Glomerular endothelial cell (primary cell): ENCODE results near the gene LTO1. TPM values are rescaled to one million over a fixed set of nuclear protein-coding genes. Genes with fewer than 3 reads are reported as not detected.

Experiments used
- DNase-seq: peaks from one replicate; pipeline ENCODE4 v3.0.0-alpha.2; 2011; ENCODE audit warnings: low read depth, low spot score; ENCODE audit errors: extremely low read depth
- total RNA-seq: library from RNA; depleted of rRNA; stranded (reverse); fragments of >200 nt; gene quantifications from 2 replicates; pipeline ENCODE4 v1.2.3, GENCODE V29; 2015

The LTO1 gene
- total RNA-seq, 1 donor from 2014 or later = 18.1 TPM

DNA sequence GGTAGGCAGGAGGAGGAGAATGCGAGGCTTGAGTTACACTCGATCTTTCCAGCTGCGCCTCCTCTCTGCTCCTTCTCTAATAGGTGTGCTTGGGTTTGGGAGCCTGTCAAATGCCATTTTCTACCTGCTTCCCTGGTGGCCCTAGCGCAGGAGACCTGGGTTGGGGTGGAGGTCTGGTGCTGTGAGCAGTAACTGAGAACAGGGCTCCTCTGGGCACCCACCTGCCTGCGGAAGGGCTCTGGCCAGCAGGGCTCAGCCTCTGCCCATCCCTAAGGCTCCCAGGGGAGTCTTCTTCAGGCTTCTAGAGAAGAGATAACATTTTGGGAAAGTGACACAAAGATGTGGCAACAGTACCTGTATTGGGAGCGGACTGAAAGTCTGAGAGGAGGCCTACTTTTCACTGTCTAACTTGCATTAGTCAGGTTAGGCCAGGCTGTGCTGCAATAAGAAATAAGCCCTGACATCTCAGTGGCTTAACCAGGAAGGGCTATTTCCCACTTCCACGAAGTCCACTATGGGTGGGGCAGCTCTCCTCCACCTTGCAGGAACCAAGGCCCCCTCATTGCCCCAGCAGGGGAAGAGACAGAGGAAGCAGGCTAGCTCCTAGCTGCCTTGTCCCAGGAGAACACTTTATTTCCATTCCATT lies 7.7 kb upstream of the LTO1 start:
- no peak for DNase-seq

DNA sequence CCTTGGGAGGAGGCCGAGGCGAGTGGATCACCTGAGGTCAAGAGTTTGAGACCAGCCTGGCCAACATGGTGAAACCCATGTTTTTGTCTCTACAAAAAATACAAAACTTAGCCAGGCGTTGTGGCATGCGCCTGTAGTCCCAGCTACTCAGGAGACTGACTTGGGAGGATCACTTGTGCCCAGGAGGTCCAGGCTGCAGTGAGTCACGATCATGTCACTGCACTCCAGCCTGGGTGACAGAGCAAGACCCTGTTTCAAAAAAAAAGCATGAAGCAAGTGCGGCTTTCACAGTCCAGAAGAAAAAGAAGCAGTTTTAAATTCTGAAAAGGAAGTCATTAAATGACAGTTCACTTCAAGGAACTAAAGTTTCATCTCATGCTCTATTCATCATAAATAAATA lies 7.1 kb upstream of the LTO1 start:
- no peak for DNase-seq

DNA sequence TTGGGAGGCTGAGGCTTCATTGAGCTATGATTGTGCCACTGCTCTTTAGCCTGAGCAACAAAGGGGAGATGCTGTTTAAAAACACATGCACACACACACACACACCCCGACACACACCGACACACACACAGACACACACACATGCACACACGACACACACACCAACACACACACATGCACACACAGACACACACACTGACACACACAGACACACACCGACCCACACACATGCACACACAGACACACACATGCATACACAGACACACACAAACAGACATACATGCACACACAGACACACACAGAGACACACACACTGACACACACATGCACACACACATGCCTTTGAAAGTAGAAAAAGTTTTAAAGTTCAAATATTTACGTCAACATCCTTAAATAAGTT lies 5.5 kb upstream of the LTO1 start:
- no peak for DNase-seq

DNA sequence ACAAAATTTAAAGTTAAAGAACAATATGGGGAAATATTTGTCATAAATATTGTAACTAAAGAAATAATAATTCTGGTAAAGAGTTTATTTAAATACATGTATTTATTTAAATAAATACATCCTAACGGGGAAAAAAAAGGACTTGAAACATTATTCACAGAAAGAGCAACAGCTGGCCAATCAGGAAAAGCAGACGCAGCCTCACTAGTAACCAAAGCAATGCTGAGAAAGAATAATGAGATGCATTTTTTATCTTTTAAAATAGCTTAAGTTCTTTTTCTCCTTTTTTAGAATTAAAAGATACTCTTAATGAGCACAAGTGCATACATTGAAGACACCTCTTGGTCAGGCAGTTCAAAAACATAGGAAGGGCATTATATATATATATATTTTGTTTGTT lies 2.6 kb upstream of the LTO1 start:
- DNase-seq = no peak

DNA sequence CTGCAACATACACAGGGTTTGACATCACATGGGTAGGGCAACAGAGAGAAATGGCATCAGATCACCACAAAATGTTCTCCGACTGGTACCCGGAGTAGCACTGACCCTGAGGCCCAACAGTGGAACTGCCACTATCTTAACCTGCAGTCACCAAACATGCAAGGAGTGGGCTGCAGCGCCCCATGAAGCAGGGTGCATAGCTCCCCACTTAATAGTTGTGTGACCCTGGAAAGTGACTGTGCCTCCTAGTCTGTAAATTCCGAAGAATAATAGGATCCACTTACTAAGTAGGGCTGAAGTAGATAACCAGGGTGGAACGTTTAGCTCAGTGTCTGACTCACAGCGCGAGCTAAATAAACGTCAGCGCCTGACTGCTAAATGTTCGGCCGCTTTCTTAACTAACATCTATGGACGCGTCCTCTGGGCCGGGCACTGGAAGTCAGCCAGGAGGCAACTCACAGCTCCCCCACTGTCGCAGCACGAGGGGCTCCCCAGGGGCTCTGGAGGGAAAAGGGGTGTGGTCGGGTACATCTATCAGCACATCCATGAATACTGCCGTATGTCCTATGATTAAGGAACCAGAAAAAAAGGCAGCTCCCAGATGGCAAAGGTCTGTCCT lies 777 bp downstream of the LTO1 start:
- DNase-seq = no peak

DNA sequence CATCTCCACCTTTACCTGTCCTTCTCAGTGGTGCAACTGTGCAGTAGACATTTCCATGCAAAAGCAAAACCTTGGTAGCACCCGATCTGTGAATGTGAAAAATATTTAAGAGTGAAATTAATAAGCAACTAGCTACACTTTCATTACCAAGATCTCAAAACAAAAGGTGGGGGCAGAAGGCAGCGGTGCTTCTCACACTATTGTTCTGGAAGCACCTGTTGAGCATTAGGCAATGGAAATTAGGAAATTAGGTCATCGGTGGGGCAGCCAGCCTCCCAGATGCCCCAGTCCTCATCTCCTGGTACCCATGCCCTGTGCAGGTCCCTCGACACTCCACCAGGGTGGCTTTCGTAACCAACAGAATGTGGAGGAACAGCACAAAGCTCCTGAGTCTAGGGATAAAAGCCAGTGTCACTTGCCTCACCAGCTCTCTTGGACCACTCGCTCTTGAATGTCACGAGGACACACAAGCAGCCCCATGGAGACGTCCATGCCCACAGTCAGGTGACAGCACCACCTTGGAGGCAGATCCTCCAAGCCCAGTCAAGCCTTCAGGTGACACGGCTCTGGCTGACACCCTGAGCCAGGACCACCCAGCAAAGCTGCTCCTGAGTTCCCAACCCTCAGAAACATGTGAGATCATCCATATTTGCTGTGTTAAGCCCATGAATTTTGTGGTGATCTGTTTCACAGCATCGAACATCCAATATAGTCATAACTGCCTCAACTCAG lies 3.3 kb downstream of the LTO1 start:
- DNase-seq = no peak

DNA sequence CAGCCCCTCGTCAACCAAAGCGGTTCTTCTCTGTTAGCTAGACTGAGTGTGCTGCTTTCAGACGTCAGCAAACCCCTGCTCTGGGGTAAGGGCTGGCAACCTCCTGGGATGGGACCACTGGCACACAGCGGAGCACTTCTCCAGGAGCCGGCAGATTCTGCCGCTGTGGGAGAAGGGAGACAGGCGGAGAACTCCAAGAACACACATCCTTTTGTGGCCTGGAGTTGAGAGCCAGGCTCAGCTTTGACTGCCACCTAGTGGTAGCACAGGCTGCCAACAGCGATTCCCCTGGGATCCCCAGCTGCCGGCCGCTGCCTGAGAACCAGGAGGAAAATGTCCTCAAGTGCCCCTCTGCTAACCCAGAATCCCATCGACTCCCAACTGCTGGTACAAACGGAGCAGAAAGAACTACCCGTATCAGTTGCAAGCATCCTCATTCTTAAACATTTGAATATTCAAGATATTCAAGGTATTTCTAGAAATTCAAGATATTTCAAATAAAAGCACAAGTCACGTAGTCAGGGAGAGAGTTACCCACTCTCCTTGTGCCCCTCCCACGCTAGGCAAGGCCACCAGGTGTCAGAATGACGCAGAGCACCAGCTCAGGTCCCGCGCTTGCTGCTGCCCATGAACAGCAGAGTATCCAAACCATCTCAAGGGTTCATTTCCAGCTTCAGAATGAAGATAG lies 4.9 kb downstream of the LTO1 start:
- no peak for DNase-seq

DNA sequence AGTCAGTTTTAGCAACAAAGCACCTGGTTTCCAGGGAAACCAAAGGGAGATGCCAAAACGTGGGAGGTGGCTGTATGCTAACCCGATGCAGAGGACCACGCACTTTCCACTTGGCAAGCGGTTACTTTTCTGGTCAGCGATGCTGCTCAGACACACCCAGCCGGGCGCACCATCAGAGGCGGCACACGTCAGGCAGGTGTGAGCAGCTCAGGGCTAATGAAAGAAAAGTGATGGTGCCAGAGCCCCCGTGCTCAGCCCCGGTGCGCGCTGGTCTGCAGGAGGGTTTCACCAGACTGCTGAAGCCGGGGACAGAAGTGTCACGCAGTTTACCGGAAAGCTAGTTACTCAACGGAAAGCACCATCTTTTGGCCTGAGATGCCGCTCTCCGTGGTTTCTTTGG lies 5.7 kb downstream of the LTO1 start:
- no peak for DNase-seq

DNA sequence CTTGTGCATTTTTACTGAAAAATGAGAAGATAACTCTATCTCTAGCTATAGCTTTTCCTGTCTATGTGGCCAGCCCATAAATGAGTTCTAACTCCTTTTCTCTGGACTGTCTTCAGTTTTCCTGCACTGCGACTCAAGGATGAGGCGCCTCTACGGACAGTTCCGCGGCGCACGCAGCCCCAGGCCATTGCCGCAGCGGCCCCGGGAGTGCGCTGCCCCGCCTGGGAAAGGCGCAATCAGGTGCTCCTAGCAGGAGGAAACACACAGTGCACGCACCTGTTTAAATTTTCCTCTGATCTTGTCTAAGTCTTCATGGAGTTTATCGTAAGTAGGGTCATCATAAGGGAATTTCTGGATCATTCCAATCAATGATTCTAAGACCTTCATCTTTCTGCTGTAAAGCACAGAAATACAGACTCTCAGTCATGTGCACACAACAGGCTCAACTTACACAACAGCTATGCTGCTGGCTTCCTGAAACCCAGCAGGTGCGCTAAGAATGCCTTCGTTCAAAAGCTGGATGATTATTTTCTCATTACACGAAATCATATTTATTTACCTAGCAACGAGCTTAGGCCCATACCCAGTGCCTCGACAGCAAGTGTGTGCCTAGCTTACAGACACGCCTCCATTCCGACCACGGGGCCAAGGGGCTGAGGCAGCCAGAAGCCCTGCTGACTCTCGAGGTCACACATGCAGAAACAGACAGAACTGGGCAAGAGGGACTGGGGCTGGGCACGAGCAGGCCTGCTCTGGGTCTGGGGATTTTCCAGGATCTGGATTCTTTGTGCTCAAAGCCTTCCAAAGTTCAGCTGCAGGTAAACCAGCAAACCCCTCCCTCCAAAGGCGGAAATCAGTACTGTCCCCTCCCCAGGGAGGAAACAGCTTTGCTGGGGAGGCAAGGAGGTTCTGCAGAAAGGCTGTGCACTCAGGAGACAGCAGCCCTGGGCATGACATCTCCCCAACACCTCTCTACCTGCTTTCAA lies 7.2 kb downstream of the LTO1 start:
- no peak for DNase-seq

DNA sequence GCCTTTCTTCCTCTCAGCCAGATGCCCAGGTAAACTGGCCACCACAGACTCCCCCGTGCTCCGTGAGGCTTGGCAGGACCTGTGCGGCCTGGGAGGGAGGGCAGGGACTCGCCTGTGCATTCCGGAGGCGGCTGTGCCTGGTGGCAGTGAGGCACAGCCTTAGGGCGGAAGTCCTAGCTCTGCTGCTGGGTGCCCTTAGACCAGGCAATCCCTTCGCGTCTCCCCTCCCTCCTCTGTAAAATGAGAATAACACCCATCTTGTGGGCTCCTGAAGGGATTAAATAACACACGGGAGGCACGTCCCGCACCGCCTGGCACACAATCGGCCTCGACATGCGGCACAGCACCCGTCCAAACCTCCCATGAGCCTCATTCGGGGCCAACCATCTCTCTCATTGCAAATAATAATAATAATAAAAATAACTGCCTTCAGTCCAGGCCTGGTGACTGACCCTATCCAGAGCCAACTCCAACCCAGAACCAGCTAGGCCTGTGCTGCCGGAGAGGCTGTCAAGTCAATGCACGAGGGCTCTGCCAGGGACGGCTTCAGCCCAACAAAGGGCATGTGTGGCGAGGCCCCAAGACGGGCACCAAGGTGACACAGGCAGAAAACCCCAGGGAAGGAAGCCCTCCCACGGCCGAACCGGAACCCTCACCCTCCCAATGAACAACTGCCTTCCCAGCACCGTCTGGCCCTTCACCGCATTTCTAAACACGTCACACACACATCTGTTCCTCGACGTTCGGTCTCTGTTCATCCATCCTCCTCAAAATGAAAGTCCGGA lies 8.2 kb downstream of the LTO1 start:
- DNase-seq = no peak

DNA sequence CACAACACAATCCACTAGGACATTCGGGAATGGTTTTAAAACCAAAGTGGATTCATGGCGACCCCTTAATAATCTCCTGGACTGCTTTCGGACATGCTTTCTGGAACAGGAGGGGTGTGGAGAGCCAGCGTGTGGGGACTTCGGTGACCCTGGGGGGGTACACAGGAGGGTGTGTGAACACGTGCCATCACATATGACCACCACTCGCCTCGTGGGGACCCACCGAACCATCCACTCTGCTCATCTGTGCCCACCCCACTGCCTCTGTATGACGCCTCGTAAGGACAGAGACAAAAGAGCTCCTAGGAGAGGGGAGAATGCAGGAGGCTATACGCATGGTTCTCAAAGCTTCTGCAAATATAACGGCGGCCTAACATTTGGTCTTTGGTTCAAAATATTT lies 8.9 kb downstream of the LTO1 start:
- DNase-seq = no peak

DNA sequence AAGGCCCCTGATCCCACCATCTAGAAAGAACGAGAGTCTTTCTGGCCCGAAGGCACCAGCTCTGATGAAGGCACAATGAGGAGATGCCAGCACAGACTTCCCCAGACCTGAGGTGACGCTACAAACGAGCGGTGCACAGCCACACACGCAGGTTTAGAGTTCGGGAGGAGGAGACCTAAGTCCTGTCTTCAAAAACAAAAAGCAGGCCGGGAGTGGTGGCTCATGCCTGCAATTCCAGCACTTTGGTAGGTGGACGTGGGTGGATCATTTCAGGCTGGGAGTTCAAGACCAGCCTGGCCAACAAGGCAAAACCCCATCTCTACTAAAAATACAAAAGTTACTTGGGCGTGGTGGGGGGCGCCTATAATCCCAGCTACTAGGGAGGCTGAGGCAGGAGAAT lies 9.5 kb downstream of the LTO1 start:
- no peak for DNase-seq

DNA sequence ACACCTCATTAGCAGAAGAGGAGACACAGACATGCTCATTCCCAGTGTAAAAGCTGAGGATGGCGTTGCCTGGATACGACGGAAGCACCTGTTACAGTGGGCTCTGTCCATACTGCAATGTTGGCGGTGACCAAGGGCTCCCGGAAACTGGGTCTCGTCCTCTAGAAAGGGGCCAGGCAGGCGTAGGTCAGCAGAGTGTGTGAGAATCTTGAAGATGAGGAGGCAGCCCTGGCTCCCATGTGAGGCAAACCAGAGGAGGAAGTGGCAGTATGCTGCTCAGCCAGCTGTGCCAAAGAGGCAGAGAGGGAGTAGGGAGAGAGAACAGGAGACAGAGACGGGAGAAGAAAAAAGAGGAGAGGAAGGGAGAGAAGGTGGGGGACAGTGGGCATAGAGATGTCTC lies 10.3 kb downstream of the LTO1 start:
- no peak for DNase-seq

DNA sequence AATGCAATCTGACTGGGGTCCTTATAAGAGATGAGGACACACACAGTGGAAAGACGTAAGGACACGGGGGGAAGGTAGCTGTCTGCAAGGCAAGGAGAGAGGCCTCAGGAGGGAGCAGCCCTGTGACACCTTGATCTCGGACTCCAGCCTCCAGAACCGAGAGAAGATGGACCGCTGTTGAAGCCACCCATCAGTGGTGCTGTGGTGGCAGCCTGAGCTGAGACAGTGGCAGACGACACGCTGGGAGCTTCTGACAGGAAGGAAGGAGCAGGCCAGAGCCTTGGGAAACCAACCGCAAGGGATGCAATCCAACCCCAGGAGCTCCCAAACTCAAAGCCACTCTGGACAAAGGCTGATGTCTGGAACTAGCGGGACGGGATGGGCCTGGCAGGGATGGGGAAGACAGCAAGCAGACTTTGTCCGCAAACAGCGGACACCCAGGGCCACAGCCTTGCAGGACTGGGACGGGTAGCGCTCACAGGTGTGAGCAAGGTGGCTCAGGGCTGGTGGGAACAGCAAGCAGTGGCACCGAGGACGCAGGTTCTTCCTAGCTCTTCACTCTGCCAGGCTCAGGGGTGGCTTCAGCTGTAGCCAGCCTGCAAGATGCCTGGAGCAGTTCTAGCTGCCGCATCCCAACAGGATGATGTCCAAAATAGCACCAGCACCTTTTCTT lies 10.9 kb downstream of the LTO1 start:
- no peak for DNase-seq

DNA sequence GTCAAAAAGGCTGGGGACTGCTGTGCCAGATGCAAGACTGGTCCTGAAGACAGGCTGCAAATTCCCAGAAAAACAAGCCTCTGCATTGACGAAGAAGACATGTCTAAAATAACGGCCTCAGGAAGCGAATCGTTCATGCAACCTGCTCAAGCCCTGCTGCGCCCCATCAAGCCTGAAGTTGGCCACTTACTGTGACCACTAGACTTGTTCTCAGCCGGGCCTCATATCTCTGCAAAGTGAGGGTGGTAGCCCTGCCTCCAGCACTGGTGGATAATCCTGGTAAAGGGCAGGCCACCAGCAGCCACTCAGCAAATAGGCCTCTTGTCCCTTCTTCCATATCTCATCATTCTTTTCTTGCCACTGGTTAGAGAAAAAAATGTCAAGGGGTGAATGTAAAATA lies 11.8 kb downstream of the LTO1 start:
- DNase-seq = no peak

DNA sequence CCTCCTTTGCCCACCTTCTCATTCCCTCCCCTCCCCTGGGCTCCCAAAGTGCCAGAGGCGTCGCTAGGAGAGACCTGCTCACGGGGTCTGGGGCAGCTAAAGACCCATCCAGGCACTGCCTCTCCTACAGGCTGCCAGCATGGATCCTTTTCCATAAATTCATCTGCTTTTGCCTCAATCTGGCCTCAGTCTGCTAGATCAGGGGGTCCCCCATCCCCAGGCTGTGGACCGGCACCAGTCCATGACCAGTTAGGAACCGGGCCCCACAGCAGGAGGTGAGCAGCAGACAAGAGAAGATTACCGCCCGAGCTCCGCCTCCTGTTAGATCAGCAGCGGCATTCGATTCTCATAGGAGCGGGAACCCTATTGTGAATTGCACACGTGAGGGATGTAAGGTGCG lies 12.3 kb downstream of the LTO1 start:
- no peak for DNase-seq

DNA sequence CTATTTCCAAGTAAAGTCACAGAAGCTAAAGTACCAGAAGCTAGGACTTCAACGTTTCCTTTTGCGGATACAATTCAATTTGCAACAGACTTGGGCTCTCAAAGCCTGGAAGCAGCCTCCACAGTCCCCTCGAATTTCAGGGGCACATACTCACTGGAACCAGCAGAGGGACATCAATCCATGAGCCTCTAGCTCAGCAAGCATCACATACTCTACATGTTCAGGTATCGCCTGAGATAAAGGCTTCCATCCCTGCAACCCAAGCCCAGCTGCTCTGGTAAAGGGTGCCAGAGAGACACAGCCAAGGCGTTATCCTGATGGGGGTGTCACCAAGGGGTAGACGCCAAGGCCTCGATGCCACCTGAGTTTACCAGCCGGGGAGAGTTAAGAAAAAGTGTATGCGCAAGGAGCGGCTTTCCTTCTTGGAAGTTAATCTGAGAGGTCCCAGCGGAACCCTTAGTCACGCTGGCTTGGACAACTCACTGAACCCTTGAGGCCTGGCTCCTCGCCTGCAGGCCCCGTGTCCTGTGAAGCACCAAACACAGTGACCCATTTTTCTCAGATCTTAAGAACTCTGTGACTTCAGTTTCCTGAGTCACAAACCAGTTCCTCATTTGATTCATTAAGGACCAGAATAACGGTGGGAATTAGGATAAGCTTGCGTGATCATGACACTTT lies 13.0 kb downstream of the LTO1 start:
- no peak for DNase-seq

DNA sequence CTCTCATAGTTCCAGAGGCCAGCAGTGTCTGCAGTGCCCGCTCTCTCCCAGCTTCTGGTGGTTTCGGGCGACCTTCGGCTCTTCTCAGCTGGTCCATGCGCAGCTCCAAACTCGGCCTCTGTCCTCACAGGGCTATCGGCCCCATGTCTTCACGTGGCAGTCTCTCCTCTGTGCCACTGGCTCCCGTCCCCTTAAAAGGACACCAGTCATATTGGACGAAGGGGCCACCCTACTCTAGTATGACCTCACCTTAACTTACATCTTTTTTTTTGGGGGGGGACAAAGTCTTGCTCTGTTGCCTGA lies 13.8 kb downstream of the LTO1 start:
- no peak for DNase-seq

DNA sequence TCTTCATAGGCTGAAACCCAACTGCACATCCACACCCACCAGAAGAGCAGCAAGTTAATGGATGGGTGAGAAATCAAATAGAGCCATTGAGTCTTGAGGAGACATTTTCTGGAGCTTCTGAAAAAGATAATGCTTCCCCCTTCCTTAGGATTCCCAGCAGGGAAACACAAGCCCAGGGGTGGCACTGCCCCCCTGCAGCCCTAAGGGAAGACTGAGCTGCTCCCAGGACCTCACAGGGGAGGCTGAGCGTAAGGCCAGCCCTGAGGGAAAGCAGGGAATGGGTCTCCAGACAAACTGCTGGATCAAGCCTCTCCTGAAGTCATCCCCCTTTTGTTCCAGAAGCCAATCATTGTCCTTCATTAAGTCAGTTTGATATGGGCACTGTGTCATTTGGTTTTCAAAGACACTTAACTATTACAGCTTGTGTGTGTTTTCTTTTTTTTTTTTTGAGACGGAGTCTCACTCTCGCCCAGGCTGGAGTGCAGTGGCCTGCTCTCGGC lies 15.1 kb downstream of the LTO1 start:
- DNase-seq = no peak
